Smooth muscle cell (in vitro differentiated cells): ENCODE data around the gene TRAPPC12. TPM values are rescaled to one million over a fixed set of nuclear protein-coding genes. Genes with fewer than 3 reads are reported as not detected.

Experiments
- DNase-seq: peaks from one replicate; lab custom pipeline; 2025; ENCODE audit not compliant: unreplicated experiment; lab: John Stamatoyannopoulos, UW
- H2AFZ ChIP-seq: fragments of 200-600 bp; sonication (generic); 2 replicates; pipeline ENCODE4 v1.6.0; 2016; ENCODE audit warnings: antibody characterized with exemption, low read depth, mild to moderate bottlenecking
- H3F3A ChIP-seq: fragments of 200-600 bp; sonication (generic); 2 replicates; pipeline ENCODE4 v1.6.0; 2017; ENCODE audit warnings: antibody characterized with exemption, low read depth
- H3K27ac ChIP-seq: fragments of 200-600 bp; sonication (generic); 2 replicates; pipeline ENCODE4 v1.5.1; 2016; ENCODE audit warnings: low read depth, mild to moderate bottlenecking
- H3K27me3 ChIP-seq: fragments of 200-600 bp; sonication (generic); 2 replicates; pipeline ENCODE4 v1.6.1; 2016; ENCODE audit warnings: low read depth, mild to moderate bottlenecking
- H3K36me3 ChIP-seq: fragments of 200-600 bp; sonication (generic); 2 replicates; pipeline ENCODE4 v1.5.1; 2016; ENCODE audit warnings: low read depth
- H3K4me1 ChIP-seq: fragments of 200-600 bp; sonication (generic); 2 replicates; pipeline ENCODE4 v1.5.1; 2016; ENCODE audit warnings: low read depth
- H3K4me2 ChIP-seq: fragments of 200-600 bp; sonication (generic); 2 replicates; pipeline ENCODE4 v1.6.0; 2016; ENCODE audit warnings: mild to moderate bottlenecking
- H3K4me3 ChIP-seq: fragments of 200-600 bp; sonication (generic); 2 replicates; pipeline ENCODE4 v1.5.1; 2016; ENCODE audit warnings: mild to moderate bottlenecking
- H3K79me2 ChIP-seq: fragments of 200-600 bp; sonication (generic); 2 replicates; pipeline ENCODE4 v1.6.0; 2016; ENCODE audit warnings: low read depth, mild to moderate bottlenecking
- H3K9ac ChIP-seq: fragments of 200-600 bp; sonication (generic); 2 replicates; pipeline ENCODE4 v1.6.0; 2016; ENCODE audit warnings: low read depth
- H3K9me3 ChIP-seq: fragments of 200-600 bp; sonication (generic); replicated peaks from 2 replicates; pipeline ENCODE4 v1.5.1; 2016; ENCODE audit warnings: low read depth
- H4K20me1 ChIP-seq: fragments of 200-600 bp; sonication (generic); 2 replicates; pipeline ENCODE4 v1.6.0; 2016; ENCODE audit warnings: low read depth
- CTCF ChIP-seq: fragments of 200-600 bp; sonication (generic); IDR thresholded peaks from 2 replicates; pipeline ENCODE4 v1.5.1; 2017; ENCODE audit warnings: borderline replicate concordance, mild to moderate bottlenecking, antibody characterized with exemption; ENCODE audit not compliant: insufficient read depth, poor library complexity, severe bottlenecking
- WGBS: methylation state at CpG from one replicate; pipeline ENCODE4 v1.1.7; 2016; ENCODE audit warnings: low lambda C conversion rate; 5-methylcytosine and 5-hydroxymethylcytosine counted together
- polyA plus RNA-seq: library from polyadenylated mRNA; unstranded; fragments of >200 nt; fragmentation: Nextera tagmentation; extraction: Ambion mirVana; gene quantifications from 2 replicates; pipeline ENCODE4 v1.2.1, GENCODE V29; 2016
- total RNA-seq: library from RNA; depleted of rRNA; stranded (reverse); fragments of >200 nt; gene quantifications from 2 replicates; pipeline ENCODE4 v1.2.3, GENCODE V29; 2014

TRAPPC12 gene
- total and polyA plus RNA-seq, 2 experiments from 2014 or later, result 26.0 to 55.4 TPM

DNA sequence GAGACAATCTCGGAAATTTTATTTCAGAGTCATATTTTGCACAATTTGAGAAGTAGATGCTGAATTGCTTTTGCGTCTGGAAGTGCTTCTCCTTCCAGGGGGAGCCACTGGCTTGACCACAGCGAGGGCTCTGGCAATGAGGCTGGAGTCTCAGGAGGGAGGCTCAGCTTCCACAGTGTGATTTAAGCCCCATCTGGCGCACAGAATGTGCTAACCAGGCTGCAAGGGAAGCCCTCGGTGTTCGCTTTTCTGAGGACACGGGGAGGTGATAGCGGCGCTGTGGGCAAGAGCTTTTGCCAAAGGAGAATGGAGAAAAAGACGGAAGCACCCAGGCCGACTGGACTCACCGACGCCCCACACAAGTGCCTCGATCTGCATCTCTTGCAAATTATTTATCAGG is 87.5 kb downstream of the TRAPPC12 start:
- H3K27ac ChIP-seq, result no peak overlapping the region
- DNase-seq, result no peak
- TF ChIP-seq CTCF, result no peak
- peaks cover 5% of the 10 kb centered on the region for H4K20me1 ChIP-seq
- H2AFZ ChIP-seq, result no peak overlapping the region
- no peaks in the 10 kb centered on the region for H3F3A ChIP-seq
- no peaks in the 10 kb centered on the region for H3K9me3 ChIP-seq
- no peaks in the 10 kb centered on the region for H3K4me1 ChIP-seq
- H3K79me2 ChIP-seq, result no peaks in the 10 kb centered on the region
- H3K9ac ChIP-seq, result no peak overlapping the region
- H3K27me3 ChIP-seq, result no peaks in the 10 kb centered on the region
- no peak overlapping the region for H3K4me2 ChIP-seq
- H3K4me3 ChIP-seq, result no peak overlapping the region
- 93% methylated on average over 14 of the region's 14 CpGs for WGBS
- no peaks in the 10 kb centered on the region for H3K36me3 ChIP-seq

- Histone ChIP-seq H3K9me3 (no peaks in the 10 kb centered on the region), H3K4me2 (no peak overlapping the region), H3K36me3 (no peaks in the 10 kb centered on the region), H3K27me3 (no peaks in the 10 kb centered on the region), H3F3A (no peaks in the 10 kb centered on the region), H4K20me1 (peaks cover 5% of the 10 kb centered on the region), H2AFZ (no peak overlapping the region), H3K4me1 (no peaks in the 10 kb centered on the region), H3K4me3 (no peak overlapping the region), H3K79me2 (no peaks in the 10 kb centered on the region), H3K9ac (no peak overlapping the region), H3K27ac (no peak overlapping the region)
- DNase-seq, result no peak
- TF ChIP-seq CTCF, result no peak
- WGBS, result 97% methylated on average over 15 of the region's 15 CpGs
Observed at GRCh38 chr2:3467654-3468053, 88.2 kb downstream of the TRAPPC12 start.

DNA sequence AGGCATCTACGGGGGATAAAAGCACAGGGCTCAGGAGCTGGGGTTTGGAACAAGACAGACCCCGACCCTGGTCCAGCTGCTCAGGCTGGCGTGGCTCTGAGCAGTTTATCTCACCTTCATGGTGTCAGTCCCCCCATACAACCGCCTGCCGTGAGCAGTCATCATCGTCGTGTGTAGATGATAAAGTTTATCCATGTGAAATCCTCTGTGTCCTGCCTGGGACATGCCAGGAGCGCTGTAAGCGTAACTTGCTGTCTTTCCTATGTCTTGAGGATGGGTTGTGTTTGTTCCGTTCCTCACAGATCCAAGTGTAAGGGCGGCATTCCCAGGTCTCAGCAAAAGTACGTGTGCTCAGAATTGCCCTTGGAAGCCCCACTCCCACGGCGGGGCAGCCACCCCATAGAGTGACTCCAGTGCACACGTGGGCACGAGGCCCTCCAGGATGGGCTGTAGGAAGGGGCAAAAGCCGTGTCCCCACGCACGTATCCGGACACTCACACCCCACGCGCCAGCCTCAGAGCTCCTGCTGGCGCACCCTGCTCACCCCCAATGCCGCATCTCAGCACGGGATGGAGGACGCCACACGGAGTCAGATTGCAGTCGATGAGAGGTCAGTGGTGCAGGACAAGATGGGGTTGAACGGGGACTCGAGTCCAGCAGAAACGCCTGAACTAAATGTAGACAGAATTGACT is 88.9 kb downstream of the TRAPPC12 start:
- Histone ChIP-seq H3K36me3 (no peaks in the 10 kb centered on the region), H2AFZ (no peak overlapping the region), H3K4me3 (no peak overlapping the region), H3K27ac (no peak overlapping the region), H3K79me2 (no peaks in the 10 kb centered on the region), H3K9ac (no peak overlapping the region), H3F3A (no peaks in the 10 kb centered on the region), H3K4me1 (no peaks in the 10 kb centered on the region), H3K27me3 (no peaks in the 10 kb centered on the region), H4K20me1 (peaks cover 5% of the 10 kb centered on the region), H3K9me3 (no peaks in the 10 kb centered on the region), H3K4me2 (no peak overlapping the region)
- no peak for DNase-seq
- TF ChIP-seq CTCF, result no peak
- WGBS, result 98% methylated on average over 31 of the region's 31 CpGs

GRCh38 chr2:3469486-3469885 is 90.0 kb downstream of the TRAPPC12 start:
- H3K4me2 ChIP-seq, result no peak overlapping the region

More at GRCh38 chr2:3469486-3469885, 90.0 kb downstream of the TRAPPC12 start:
- Histone ChIP-seq H3F3A (no peaks in the 10 kb centered on the region), H3K27ac (no peak overlapping the region), H3K4me3 (no peak overlapping the region), H3K79me2 (no peaks in the 10 kb centered on the region), H2AFZ (no peak overlapping the region), H3K4me1 (no peaks in the 10 kb centered on the region), H3K9me3 (no peaks in the 10 kb centered on the region), H3K9ac (no peak overlapping the region), H3K27me3 (no peaks in the 10 kb centered on the region), H4K20me1 (peaks cover 5% of the 10 kb centered on the region), H3K36me3 (no peaks in the 10 kb centered on the region)
- no peak for DNase-seq
- 98% methylated on average over 7 of the region's 7 CpGs for WGBS
- TF ChIP-seq CTCF, result no peak
